Activated CD4-positive, CD25-positive, alpha-beta regulatory T cell treated with anti-CD3 and anti-CD28 coated beads, Interleukin-2, amount 50 U/mL, for 16 hours (primary cell): Measurements from ENCODE around the gene MCTP2.

ENCODE experiments used
- DNase-seq: peaks from one replicate; pipeline ENCODE4 v3.0.0-alpha.2; 2020; ENCODE audit warnings: low read depth, low spot score

Gene MCTP2

DNA sequence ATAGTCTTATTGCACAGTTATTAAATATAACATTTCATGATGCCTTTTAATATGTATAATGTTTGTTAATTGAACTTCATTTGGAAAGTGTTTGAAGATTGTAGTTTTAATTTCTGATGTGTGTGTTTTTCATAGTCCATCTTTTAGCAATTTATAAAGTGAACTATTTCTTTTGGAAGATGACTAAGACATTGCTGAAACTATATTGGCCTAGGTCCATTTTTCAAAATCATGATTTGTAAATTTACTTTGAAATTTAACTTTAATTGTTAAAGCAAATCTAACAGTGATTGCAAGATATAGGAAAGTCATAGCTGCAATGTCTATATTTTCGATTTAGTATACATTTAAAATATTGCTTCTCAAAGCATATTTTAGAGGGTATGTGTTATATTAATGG is 30.8 kb downstream of the MCTP2 start:
- no peak for DNase-seq

DNA sequence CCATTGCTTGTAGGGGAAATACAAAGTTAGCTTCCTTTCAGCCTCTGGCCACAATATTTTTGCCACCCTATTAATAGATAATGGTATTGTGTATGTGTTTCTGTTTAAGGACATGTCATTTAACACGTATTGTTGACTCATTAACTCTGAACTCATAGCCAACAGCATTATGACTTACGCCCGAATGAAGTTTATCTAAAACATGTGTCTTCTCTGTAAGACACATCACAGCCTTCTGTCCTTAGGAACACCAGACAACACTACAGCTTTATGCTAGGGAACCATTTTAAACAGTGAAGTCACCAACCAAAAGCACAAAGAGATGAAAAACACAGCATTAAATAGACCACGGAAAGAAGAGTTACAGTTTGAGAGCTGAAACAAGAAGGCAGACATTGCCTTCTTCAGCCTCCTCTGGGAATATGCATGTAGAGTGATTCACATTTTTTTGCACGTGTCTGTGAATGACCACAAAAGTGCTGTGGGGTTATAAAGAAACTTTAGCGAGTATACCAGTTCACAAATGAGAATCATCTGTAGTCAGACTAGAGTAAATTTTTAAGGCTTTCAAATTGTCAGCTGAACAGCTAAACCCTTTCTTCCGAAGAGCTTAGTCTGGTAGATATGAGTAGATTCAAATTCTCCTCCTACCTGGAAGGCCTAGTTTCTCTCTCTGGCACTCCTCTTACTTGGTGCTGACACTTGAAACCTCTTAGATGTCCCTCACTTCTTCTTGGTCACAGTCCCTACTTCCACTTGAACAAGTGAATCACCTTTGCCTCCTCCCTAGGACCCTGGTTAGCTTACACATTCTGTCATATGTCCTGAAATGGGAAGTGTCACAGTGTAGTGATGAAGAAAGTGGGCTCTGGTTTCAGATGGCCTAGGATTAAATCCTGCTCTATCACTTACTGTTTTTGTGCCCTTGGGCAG is 32.2 kb downstream of the MCTP2 start:
- no peak for DNase-seq

DNA sequence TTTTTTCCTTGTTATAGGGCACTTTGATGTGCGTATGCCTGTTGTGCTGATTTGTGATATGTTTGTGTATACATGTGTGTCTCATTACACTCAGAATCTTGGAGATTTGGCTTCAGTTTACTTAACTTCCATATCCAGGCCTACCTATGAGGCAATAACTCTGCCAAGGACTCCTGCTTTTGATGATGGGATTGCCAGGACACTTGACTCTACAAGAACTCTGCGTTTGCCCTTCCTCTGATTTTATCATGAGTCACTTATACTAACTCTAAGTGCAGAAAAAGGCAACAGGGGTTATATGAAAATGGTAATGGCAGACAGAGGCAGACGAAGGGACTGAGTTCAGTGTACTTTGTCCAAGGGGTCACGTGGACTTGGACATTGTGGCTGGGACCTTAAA is 33.6 kb downstream of the MCTP2 start:
- no peak for DNase-seq

DNA sequence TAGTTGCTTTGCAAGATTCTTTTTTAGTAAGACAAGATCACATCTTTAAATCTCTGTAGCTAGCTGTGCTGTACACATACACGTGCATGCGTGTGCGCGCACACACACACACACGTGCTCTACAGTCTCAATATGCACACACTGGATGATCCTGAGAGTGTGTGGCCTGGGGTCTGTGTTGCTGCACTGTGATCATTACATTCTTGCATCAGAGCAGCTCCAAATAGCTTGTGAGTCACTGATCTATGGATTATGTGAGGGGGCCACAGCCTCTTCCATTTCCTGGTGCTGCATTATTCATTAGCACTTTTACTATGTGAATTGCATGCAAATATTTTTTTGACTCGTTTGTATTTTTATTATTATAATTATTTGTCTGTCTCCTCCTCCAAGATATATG is 34.6 kb downstream of the MCTP2 start:
- DNase-seq = no peak

DNA sequence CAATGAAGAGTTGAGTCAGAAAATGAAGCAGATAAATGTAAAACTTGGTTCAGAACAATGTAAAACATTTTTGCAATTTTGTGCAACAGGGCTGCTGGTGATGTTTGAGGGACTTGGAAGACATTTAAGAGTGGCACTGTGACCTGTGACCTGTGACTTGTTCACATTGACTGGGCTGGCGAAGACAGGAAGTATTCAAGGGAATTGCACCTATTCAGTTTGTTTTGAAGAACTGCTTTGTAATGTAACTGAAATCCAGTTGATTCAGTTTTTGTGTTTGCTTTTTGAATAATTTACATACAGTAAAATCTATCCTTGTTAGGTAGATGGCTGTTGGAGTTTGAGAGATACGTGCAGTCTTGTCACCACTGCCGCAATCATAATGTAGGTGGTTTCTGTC is 35.4 kb downstream of the MCTP2 start:
- no peak for DNase-seq

DNA sequence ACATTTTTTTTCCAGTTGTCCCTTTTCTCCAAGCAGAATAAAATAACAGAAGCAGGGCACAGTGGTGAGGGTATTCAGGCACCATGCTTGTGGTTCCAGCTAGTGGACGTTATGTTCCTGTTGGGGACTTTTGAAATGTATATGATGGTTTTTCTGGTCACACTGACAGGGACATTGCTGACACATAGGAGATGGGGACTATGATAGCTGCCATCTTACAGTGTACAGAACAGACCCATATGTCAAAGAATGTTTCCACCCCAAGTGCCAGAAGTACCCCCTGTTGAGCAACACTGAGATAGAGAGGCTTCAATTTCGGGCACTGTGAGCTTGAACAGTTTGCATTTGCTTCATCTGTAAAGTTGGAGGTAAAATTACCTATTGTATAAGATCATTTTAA is 38.6 kb downstream of the MCTP2 start:
- DNase-seq = no peak

DNA sequence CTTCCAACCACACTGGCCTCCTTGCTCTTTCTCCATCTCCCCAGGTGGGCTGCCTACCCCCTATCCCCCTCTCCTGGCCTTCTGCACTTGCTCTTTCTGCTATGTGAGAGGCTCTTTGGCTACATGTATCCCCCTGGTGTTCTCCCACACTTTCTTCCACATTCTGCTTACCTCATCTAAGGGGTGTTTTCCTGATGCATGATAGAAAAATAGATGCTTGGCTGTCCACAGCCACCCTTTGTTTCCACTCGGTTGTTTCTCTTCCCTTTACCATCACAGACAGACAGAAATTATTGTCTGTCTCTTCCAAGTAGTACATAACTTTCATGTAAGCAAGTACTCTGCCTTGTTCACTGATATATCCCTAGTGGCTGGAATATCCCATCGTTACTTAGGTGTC is 39.2 kb downstream of the MCTP2 start:
- DNase-seq = no peak

DNA sequence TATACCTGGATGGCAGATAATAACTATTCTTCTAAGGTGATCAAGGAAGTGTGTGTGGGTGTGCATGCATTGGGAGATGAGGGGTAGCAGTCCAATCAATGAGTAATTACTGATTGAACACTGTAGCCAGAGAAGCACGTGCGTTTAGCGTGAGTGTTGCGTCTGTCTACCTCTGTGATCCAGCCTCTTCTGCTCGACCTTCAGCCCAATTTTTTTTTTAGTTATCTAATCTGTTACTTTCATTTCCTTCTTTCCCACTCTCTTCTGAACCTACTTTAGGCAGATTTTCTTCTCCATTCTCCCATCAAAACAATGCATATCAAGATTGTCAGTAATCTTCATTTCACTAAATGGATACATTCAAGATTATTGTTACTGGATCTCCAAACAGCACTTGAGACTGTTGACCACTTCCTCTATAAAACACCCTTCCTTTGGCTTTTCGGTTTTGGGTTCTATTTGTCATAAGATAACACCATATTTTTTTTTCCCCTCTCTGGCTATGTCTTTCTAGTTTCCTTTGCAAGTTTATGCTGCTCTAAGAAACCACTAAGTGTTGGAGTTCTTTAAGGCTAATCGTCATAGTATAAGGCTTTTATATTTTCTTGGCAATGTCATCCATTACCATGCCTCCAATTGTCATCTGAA is 41.0 kb downstream of the MCTP2 start:
- DNase-seq = no peak

DNA sequence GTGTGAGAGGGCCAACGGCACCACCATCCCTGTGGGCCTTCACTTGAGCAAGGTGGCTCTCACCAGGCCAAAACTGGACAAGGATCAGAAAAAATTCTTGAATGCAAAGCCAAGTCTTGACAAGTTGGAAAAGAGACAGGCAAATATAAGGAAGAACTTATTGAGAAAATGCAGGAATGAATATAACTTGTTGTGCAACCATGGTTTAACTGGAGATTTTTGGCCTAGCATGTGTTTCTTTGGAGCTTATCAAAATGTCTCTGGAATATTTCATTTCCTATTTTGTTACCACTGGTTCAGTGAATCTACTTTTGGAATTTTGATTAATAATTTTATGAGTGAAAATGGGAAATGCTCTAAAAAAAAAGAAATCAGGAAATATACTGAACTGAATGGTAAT is 42.5 kb downstream of the MCTP2 start:
- no peak for DNase-seq

DNA sequence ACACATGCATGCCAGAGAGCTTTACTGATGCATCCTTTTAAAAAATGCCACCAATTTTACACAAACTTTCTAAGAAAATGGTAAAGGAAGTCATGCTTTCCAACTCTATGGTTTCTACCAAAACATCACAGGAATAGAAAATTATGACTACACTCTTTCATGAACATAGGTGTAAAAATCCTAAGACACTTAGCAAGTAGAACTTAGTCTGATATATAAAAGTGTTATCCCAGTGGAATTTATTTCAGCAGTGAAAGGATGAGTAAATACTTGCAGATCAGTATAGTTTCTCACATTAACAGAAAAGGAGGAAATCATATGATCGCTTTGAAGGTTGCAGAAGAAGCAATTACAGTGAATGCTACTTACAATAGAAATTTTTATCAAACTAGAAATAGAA is 43.4 kb downstream of the MCTP2 start:
- no peak for DNase-seq

DNA sequence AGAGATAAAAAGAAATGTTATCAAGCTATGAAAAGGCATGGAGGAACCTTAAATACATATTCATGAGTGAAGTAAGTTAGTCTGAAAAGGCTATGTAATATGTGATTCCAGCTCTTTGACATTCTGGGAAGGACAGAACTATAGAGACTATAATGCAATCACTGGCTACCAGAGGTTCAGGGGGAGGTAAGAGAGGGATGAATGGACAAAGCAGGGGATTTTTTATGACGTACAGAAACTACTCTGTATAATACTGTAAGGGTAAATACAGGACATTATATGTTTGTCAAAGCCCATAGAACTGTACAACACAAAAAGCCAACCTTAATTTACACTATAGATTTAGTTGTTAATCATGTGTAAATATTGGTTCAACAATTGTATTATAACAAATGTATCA is 46.1 kb downstream of the MCTP2 start:
- DNase-seq = no peak

DNA sequence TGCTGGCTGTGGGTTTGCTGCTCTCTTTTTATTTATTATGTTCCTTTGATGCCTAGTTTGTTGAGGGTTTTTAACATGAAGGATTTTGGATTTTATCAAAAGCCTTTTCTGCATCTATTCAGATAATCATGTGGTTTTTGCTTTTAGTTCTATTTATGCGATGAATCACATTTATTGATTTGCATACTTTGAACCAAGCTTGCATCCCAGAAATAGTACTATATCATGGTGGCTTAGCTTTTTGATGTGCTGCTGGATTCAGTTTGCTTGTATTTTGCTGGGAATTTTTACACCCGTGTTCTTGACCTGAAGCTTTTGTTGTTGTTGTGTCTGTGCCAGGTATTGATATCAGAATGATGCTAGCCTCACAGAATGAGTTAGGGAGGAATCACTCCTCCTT is 48.4 kb downstream of the MCTP2 start:
- no peak for DNase-seq

DNA sequence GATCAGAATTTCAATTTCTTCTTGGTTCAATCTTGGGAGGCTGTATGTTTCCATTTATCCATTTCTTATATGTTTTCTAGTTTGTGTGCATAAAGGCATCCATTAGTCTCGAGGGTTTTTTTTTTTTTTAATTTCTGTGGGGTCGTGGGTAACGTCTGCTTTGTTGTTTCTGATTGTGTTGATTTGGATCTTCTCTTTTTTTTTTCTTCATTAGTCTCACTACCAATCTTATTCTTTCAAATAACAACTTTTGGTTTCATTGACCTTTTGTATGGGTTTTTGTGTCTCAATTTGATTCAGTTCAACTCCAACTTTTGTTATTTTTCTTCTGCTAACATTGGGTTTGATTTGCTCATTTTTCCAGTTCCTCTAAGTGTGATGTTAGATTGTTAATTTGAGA is 48.9 kb downstream of the MCTP2 start:
- DNase-seq = no peak

DNA sequence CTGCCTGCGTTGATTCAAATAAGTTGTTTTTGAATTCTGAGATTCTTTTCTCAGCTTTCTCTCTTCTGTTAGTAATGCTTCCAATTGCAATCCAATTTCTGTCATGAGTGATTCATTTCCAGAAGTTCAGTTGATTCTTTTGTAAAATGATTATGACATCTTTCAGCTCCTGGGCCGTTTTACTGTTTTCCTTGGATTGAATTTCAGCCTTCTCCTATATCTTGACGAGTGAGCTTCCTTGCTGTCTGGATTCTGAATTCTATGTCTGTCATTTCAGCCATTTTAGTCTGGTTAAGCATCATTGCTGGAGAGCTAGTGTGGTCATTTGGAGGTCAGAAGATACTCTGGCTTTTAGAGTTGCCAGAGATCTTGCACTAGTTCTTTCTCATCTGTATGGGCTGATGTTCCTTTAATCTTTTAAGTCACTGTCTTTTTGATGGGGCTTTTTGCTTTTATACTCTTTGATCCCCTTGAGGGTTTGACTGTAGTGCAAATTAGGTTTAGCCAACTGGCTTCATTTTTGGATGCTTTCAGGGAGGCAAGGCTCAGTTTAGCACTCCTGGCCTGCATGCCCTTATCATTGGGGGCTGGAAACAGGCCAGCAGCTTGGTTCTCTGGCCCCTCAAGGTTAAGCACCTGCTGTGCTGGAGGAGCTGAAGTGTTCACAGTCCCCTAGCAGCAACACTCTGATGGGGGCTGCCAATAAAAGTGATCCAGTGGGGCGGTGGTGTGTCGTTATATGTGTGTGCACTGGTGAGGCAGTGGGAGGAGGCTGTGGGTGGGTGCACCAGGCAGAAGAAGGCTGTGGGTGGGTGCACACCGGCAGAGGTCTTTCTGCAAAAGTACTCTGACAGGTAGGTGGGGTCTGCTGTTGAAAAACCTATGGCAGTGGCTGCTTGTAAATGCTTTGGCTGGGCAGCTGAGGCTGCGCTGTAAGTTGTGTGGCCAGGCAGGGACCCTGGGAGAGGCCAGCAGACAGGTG is 51.2 kb downstream of the MCTP2 start:
- DNase-seq = no peak

DNA sequence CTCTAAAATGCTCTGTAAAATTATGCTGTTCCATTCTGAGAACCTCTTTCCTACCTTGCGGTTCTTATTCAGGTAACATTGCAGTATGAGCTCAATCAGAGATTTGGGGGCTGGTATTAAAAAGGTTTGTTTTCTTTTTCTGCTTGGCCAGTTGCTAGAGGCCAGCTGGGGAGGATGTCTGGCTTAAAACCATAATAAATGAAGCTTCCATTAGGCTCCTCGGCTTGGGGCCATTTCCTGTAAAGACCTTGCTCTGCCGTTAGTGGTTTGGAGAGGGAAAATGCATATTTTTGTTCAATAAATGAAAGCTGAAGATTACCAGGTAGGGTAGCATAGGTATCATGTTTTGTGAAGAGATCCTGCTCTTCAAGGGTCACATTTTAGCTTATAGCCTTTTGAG is 55.2 kb downstream of the MCTP2 start:
- no peak for DNase-seq

DNA sequence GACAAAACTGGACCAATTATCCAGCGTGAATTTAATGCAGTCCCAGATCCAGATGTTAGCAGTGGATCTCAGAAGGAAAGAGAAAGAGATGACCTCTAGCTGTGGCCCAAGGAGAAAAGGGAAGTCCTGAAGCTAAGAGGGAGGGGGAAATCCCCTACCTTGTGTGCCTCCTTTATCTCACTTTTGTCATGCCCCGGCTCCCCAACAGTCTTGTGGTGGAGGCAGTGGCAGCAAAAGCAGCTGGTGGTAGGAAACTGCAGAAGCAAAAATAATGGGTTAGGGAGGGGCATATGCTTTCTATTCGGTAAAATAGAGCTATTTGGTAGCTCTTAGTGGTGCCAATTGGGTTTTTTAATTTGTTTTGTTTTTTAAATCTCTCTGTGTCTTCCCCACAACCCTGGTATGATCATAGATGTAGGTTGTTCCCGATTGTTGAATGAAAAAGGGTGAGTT is 56.5 kb downstream of the MCTP2 start:
- no peak for DNase-seq

DNA sequence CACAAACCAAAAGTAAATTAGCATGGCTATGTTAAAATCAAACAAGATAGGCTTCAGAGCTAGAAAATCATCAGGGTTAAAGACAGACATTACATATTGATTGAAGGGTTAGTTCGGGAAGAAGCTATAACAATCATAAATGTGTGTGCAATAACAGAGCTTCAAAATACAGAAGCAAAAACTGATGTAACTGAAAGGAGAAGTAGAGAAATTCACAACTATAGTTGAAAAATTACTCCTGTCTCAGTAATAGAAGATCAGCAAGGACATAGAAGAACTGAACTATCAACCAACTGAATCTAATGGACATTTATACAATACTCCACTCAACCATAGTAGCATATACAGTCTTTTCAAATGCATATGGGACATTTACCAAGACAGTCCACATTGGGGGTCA is 59.4 kb downstream of the MCTP2 start:
- DNase-seq = no peak

DNA sequence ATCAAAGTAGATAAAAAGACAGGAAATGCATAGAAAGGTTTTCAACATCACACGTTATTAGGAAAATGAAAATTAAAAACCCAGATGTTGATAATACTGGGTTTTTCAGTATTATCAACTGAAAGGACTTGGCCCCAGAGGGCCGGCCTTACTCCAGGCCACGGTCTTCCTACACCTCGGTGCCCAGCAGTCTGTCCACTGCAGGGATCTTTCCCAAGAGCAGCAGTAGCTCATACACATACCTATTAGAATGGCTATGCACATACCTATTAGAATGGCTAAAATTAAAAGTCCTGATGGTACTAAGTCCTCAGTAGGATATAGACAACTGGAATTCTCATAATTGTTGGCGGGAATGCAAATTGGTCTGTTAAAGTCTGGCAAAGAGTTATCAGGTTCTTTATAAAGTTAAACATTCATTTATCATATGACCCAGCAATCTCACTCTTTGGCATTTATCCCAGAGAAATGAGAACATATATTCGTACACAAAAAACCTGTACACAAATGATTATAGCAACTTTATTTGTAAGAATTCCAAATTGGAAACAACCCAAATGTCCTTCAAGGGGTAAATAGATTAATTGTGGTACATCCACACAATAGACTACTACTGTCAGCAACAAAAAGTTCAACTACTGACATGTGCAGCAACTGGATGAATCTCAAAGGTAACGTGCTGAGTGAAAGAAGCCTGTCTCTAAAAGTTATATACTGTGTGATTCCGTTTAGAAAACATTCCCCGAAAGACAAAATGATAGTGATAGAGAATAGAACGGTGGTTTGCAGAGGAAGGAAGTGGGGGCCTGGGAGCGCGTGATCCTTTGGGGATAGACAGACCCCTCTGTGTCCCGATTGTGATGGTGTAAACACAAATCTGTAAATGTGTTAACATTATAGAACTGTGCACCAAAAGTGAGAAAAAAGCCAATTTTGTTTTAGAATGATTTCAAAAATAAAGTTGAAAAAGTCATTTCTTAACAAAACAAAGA is 62.3 kb downstream of the MCTP2 start:
- DNase-seq = no peak

DNA sequence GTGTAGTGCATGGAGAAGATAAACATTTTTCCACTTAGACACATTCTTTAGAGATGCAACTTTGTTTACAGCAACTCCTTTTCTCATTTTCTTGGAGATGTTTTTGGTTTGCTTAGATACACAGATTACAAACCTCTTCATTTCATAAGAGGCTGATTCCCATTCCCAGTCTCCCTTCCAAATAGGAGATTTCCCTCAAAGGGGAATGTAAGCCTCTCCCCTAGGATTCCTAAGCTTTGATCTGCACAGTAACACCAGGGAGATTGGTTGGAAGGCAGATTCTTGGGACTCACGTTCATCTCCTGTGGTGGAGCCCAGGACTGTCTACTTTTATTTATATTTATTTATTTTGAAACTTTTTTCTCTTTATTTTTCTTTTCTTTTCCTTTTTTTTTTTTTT is 63.2 kb downstream of the MCTP2 start:
- DNase-seq = no peak

DNA sequence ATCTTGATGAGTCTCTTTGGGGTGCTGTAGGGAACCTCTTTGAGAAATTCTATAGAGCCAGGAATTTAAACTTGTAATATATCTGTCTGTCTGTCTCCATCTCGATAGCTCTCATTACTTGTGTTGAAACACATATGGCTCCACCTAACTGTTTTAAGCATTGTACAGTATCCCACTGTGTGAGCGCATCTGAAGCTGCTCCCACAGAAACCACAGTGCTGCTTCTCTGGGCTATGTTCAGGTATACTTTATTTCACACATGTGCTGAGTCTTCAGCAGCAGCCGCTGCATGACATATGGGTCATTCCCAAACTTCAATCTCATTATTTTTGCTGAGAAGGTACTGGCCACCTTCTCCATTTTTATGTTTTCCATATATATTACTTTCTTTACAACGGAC is 63.9 kb downstream of the MCTP2 start:
- DNase-seq = no peak

DNA sequence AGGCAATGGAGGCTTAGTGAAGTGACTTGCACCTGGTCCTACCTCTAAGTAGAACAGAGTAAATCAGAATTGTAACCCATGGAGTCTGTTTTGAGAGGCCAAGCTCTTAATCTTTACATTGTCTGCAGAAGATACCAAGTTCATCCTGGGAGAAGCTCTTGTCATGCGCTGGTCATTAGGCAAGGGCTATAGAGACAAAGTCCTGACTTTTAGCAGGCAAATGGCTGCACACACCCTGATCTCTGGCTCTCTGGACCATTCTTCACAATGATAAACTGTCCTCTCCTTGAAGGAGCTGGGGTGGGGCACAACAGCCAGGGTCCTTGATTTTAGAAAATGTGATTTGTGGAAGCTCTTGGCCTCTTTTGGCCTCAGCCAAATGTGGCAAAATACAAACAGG is 65.4 kb downstream of the MCTP2 start:
- no peak for DNase-seq
